Natural killer cell treated with Interleukin-12 subunit alpha and Interleukin-12 subunit beta and Interleukin-15 and Interleukin-18, amount 100 ng/mL, for 72 hours (primary cell): ENCODE data around the gene COX7B. TPM values are rescaled to one million over a fixed set of nuclear protein-coding genes. Genes with fewer than 3 reads are reported as not detected.
"Not testable (repeated sequence)": the region's sequence is repeated elsewhere in the genome, so short reads cannot be mapped to it uniquely, and the experiment has no call there.

Source experiments
- ATAC-seq, 2 donors: fragments of 150-1000 bp; cut with Tn5 transposase in 1 of 2; sonication (Bioruptor Pico), chemical (Tn5 transposase) in 1 of 2; 2 replicates each; pipeline ENCODE4 v1.10.0; 2021
- DNase-seq: peaks from one replicate; pipeline ENCODE4 v3.0.0; 2022; ENCODE audit warnings: low spot score
- H3K27ac Mint-ChIP-seq, 2 donors: 1 replicate in 1 of 2; 2 replicates in 1 of 2; pipeline ENCODE4 v1.8.0; 2022; ENCODE audit warnings: mixed read lengths in 2 of 2, mild to moderate bottlenecking in 1 of 2, moderate library complexity in 1 of 2
- H3K27me3 Mint-ChIP-seq, 2 donors: 1 replicate in 1 of 2; 2 replicates in 1 of 2; pipeline ENCODE4 v1.8.0; 2022; ENCODE audit warnings: mixed read lengths in 2 of 2
- H3K36me3 Mint-ChIP-seq: one replicate; pipeline ENCODE4 v1.8.0; 2022; ENCODE audit warnings: mixed read lengths
- H3K4me1 Mint-ChIP-seq, 2 donors: 1 replicate in 1 of 2; 2 replicates in 1 of 2; pipeline ENCODE4 v1.8.0; 2022; ENCODE audit warnings: low read depth in 2 of 2, mixed read lengths in 2 of 2, mild to moderate bottlenecking in 1 of 2
- H3K4me3 Mint-ChIP-seq: one replicate; pipeline ENCODE4 v1.8.0; 2022; ENCODE audit warnings: mixed read lengths
- H3K9me3 Mint-ChIP-seq: 2 replicates; pipeline ENCODE4 v1.8.0; 2022; ENCODE audit warnings: mixed read lengths
- total RNA-seq, 2 donors: library from RNA; stranded (reverse); gene quantifications; one replicate each; pipeline ENCODE4 v1.2.3, GENCODE V29; 2022

The COX7B gene
- total RNA-seq, result 100 to 1,000 TPM; 127 to 204 TPM

- peak; percentile 78 to 80 for ATAC-seq
- DNase-seq, result peak; percentile 80
- Mint-ChIP-seq H3K4me3 (peak within 1 kb of the TSS; percentile 98), H3K36me3 (no peaks in the 10 kb centered on the region), H3K27me3 (no peaks in the 10 kb centered on the region), H3K4me1 (peaks cover 9 to 10% of the 10 kb centered on the region in 2 donors), H3K27ac (peak within 1 kb of the TSS; percentile 94 to 97), H3K9me3 (no peaks in the 10 kb centered on the region)
These were observed at the start of gene COX7B for GRCh38 chrX:77899081-77899828. COX7B (plus strand) TSS chrX:77899468; CDS start chrX:77899554, 86 bp downstream.

GRCh38 chrX:77875372-77875771 lies 23.9 kb upstream of the COX7B start:
- ATAC-seq (no peak), DNase-seq (no peak)
- Mint-ChIP-seq H3K36me3 (no peaks in the 10 kb centered on the region), H3K27me3 (no peaks in the 10 kb centered on the region), H3K4me1 (peaks cover 0 to 5% of the 10 kb centered on the region in 2 donors), H3K9me3 (no peaks in the 10 kb centered on the region), H3K4me3 (no peak overlapping the region), H3K27ac (no peak overlapping the region)

- H3K27me3 Mint-ChIP-seq, H3K4me3 Mint-ChIP-seq, H3K27ac Mint-ChIP-seq, DNase-seq, H3K9me3 Mint-ChIP-seq, H3K36me3 Mint-ChIP-seq, H3K4me1 Mint-ChIP-seq, ATAC-seq: not testable (repeated sequence)
These were observed 17.9 kb upstream of the COX7B start for GRCh38 chrX:77881418-77881817.

GRCh38 chrX:77892887-77893286 lies 6.4 kb upstream of the COX7B start:
- no peaks in the 10 kb centered on the region for H3K9me3 Mint-ChIP-seq
- DNase-seq, result no peak
- no peak overlapping the region for H3K27ac Mint-ChIP-seq
- peak overlapping the region; percentile 94 for H3K4me3 Mint-ChIP-seq
- peaks cover 14 to 19% of the 10 kb centered on the region in 2 donors for H3K4me1 Mint-ChIP-seq
- H3K27me3 Mint-ChIP-seq, result peaks cover 0 to 5% of the 10 kb centered on the region in 2 donors
- H3K36me3 Mint-ChIP-seq, result peaks cover 5% of the 10 kb centered on the region
- no peak for ATAC-seq

GRCh38 chrX:77893713-77894112 lies 5.6 kb upstream of the COX7B start:
- Mint-ChIP-seq H3K4me3 (peak overlapping the region; percentile 94), H3K27me3 (peaks cover 0 to 5% of the 10 kb centered on the region in 2 donors), H3K4me1 (peaks cover 14 to 20% of the 10 kb centered on the region in 2 donors), H3K27ac (peak overlapping the region in 1 of 2 donors; percentile 99), H3K9me3 (no peaks in the 10 kb centered on the region), H3K36me3 (peaks cover 5% of the 10 kb centered on the region)
- ATAC-seq (no peak), DNase-seq (no peak)

- H3K4me3 Mint-ChIP-seq, result peak within 1 kb of the TSS; percentile 94
- peak; percentile 93 for DNase-seq
- peaks cover 5% of the 10 kb centered on the region for H3K36me3 Mint-ChIP-seq
- peaks cover 12 to 19% of the 10 kb centered on the region in 2 donors for H3K4me1 Mint-ChIP-seq
- peak within 1 kb of the TSS; percentile 92 to 99 for H3K27ac Mint-ChIP-seq
- peaks cover 0 to 5% of the 10 kb centered on the region in 2 donors for H3K27me3 Mint-ChIP-seq
- no peaks in the 10 kb centered on the region for H3K9me3 Mint-ChIP-seq
- ATAC-seq, result peak; percentile 97 to 98
These were observed 4.1 kb upstream of the COX7B start, which contains the start of gene MAGT1 for GRCh38 chrX:77894921-77895886. MAGT1 (minus strand) TSS chrX:77895435; CDS start chrX:77895410, 25 bp downstream.

GRCh38 chrX:77900688-77901087 lies 1.4 kb downstream of the COX7B start:
- Mint-ChIP-seq H3K27me3 (no peaks in the 10 kb centered on the region), H3K9me3 (no peaks in the 10 kb centered on the region), H3K4me3 (peak overlapping the region; percentile 98), H3K36me3 (no peaks in the 10 kb centered on the region), H3K4me1 (peaks cover 4 to 6% of the 10 kb centered on the region in 2 donors), H3K27ac (peak overlapping the region; percentile 94 to 97)
- ATAC-seq (no peak), DNase-seq (no peak)

- DNase-seq (no peak), ATAC-seq (no peak)
- Mint-ChIP-seq H3K9me3 (no peaks in the 10 kb centered on the region), H3K4me1 (peaks cover 4 to 6% of the 10 kb centered on the region in 2 donors), H3K27ac (peak overlapping the region; percentile 94 to 97), H3K27me3 (no peaks in the 10 kb centered on the region), H3K4me3 (peak overlapping the region; percentile 98), H3K36me3 (no peaks in the 10 kb centered on the region)
These were observed 2.2 kb downstream of the COX7B start for GRCh38 chrX:77901506-77901905.

- ATAC-seq (peak; percentile 98 to 99), DNase-seq (peak; percentile 94)
- peak within 1 kb of the TSS; percentile 88 to 97 for H3K27ac Mint-ChIP-seq
- H3K27me3 Mint-ChIP-seq, result no peaks in the 10 kb centered on the region
- H3K4me1 Mint-ChIP-seq, result peaks cover 7 to 19% of the 10 kb centered on the region in 2 donors
- peak within 1 kb of the TSS; percentile 98 for H3K4me3 Mint-ChIP-seq
- no peaks in the 10 kb centered on the region for H3K9me3 Mint-ChIP-seq
- H3K36me3 Mint-ChIP-seq, result no peaks in the 10 kb centered on the region
These were observed 11.0 kb downstream of the COX7B start, which contains the start of gene ATP7A for GRCh38 chrX:77910108-77910840. ATP7A (plus strand) TSS chrX:77910693; CDS start chrX:77971642, 60,949 bp downstream.

- no peak for DNase-seq
- no peaks in the 10 kb centered on the region for H3K36me3 Mint-ChIP-seq
These were observed 18.1 kb downstream of the COX7B start for GRCh38 chrX:77917294-77917933.

GRCh38 chrX:77918568-77918967 lies 19.3 kb downstream of the COX7B start:
- no peaks in the 10 kb centered on the region for H3K9me3 Mint-ChIP-seq
- ATAC-seq (no peak), DNase-seq (no peak)
- H3K4me3 Mint-ChIP-seq, result peak overlapping the region; percentile 85
- no peaks in the 10 kb centered on the region for H3K27me3 Mint-ChIP-seq
- H3K4me1 Mint-ChIP-seq, result peaks cover 15 to 16% of the 10 kb centered on the region in 2 donors
- no peaks in the 10 kb centered on the region for H3K36me3 Mint-ChIP-seq
- H3K27ac Mint-ChIP-seq, result no peak overlapping the region

More at GRCh38 chrX:77917294-77917933, 18.1 kb downstream of the COX7B start:
- H3K4me3 Mint-ChIP-seq, result peak overlapping the region; percentile 85
- H3K27ac Mint-ChIP-seq, result peak overlapping the region; percentile 52 to 81
- H3K9me3 Mint-ChIP-seq, result no peaks in the 10 kb centered on the region
- H3K27me3 Mint-ChIP-seq, result no peaks in the 10 kb centered on the region
- peaks cover 15 to 20% of the 10 kb centered on the region in 2 donors for H3K4me1 Mint-ChIP-seq
- no peak for ATAC-seq

GRCh38 chrX:77919370-77919769 lies 20.1 kb downstream of the COX7B start:
- peak overlapping the region; percentile 29 to 31 for H3K27ac Mint-ChIP-seq
- H3K4me1 Mint-ChIP-seq, result peaks cover 15 to 17% of the 10 kb centered on the region in 2 donors
- not testable (repeated sequence) for DNase-seq, ATAC-seq, H3K9me3 Mint-ChIP-seq, H3K4me3 Mint-ChIP-seq, H3K27me3 Mint-ChIP-seq, H3K36me3 Mint-ChIP-seq
